Stomach (tissue), 4 donors: ENCODE results near the gene DNAJC11.

Experiments used
- CTCF ChIP-seq, 7 experiments: fragments of 450-650 bp in 4 of 7; fragments of 200-600 bp in 3 of 7; sonication (generic) in 3 of 7; IDR thresholded peaks; one replicate each; pipeline ENCODE4 v1.5.1; 2016 to 2019; ENCODE audit warnings: antibody characterized with exemption in 7 of 7, control low read depth in 2 of 7, mild to moderate bottlenecking in 1 of 7
- EP300 ChIP-seq: sonication (generic); formaldehyde crosslinking; IDR thresholded peaks from one replicate; pipeline ENCODE4 v1.6.1; 2017; ENCODE audit warnings: antibody characterized with exemption

GRCh38 chr1:6691507-6691906, 10.1 kb downstream of the DNAJC11 start:
- TF ChIP-seq CTCF (IDR thresholded peaks at IDR 0.05) (no peak), EP300 (no peak)
